GM21825 (cell line): Measurements from ENCODE around the gene PRMT7.

Experiments used
- ATAC-seq: cut with Tn5 transposase; IDR thresholded peaks from one replicate; pipeline ENCODE4 v1.9.1; 2021; ENCODE audit warnings: mild to moderate bottlenecking, moderate library complexity; ENCODE audit not compliant: unreplicated experiment

PRMT7 gene

GRCh38 chr16:68362262-68362913 lies 51.6 kb downstream of the PRMT7 start:
- ATAC-seq: no peak

- no peak for ATAC-seq
Measured at GRCh38 chr16:68362947-68363657, 52.3 kb downstream of the PRMT7 start.

GRCh38 chr16:68363658-68364521 lies 53.1 kb downstream of the PRMT7 start:
- ATAC-seq: no peak

GRCh38 chr16:68364561-68364998 lies 53.8 kb downstream of the PRMT7 start:
- no peak for ATAC-seq

GRCh38 chr16:68365167-68365817 lies 54.5 kb downstream of the PRMT7 start:
- no peak for ATAC-seq

GRCh38 chr16:68366062-68366461 lies 55.2 kb downstream of the PRMT7 start:
- ATAC-seq: no peak

GRCh38 chr16:68367030-68367429 lies 56.2 kb downstream of the PRMT7 start:
- ATAC-seq: no peak

- ATAC-seq: no peak
Measured at GRCh38 chr16:68367440-68367839, 56.6 kb downstream of the PRMT7 start.

GRCh38 chr16:68367891-68368290 lies 57.1 kb downstream of the PRMT7 start:
- no peak for ATAC-seq

- no peak for ATAC-seq
Measured at GRCh38 chr16:68368301-68368888, 57.6 kb downstream of the PRMT7 start.

GRCh38 chr16:68369168-68369567 lies 58.3 kb downstream of the PRMT7 start:
- ATAC-seq: no peak

- peak; percentile 55 for ATAC-seq
Measured at GRCh38 chr16:68369697-68370580, 59.1 kb downstream of the PRMT7 start.

- ATAC-seq: no peak
Measured at GRCh38 chr16:68370581-68371275, 59.9 kb downstream of the PRMT7 start.

- ATAC-seq: no peak
Measured at GRCh38 chr16:68371276-68371651, 60.4 kb downstream of the PRMT7 start.

- ATAC-seq: no peak
Measured at GRCh38 chr16:68371706-68372380, 61.0 kb downstream of the PRMT7 start.

GRCh38 chr16:68372381-68372720 lies 61.5 kb downstream of the PRMT7 start:
- ATAC-seq: no peak

GRCh38 chr16:68372806-68373205 lies 62.0 kb downstream of the PRMT7 start:
- no peak for ATAC-seq

- no peak for ATAC-seq
Measured at GRCh38 chr16:68373528-68374245, 62.9 kb downstream of the PRMT7 start.
